ENCODE data around the gene E2F8.

E2F8 gene

DNA sequence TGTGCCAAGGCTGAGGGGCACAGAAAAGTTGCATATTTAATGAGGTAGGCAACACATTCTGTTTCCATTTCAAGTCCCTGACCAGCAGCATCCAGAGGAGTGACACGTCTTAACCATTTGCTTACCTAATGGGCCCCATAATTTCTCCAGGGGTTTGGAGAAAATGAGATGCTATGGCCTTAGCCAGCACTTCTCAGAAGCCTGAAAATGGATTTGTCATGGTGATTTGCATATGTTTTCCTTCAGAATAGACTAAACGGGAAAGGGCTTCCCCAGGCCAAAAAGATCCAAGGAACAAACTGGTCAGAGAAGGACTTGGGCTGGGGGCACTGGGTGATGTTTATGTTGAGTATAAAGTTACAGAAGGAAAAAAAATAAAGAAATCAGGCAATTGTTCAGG, 55.7 kb downstream of the E2F8 start:
- TF ChIP-seq CREB1 (IDR thresholded peaks at IDR 0.05; ENCODE audit: low read depth) (no peak), FOXM1 (IDR thresholded peaks at IDR 0.05; ENCODE audit: borderline replicate concordance, low read depth) (no peak), TEAD4 (IDR thresholded peaks at IDR 0.05) (no peak), EP300 (IDR thresholded peaks at IDR 0.05; ENCODE audit: borderline replicate concordance) (no peak), TCF12 (IDR thresholded peaks at IDR 0.05; ENCODE audit: low read depth) (no peak), NFIC (IDR thresholded peaks at IDR 0.05) (no peak), TAF1 (IDR thresholded peaks at IDR 0.05; ENCODE audit: low read depth) (no peak), RAD21 (IDR thresholded peaks at IDR 0.05; ENCODE audit: low read depth) (no peak), ZBTB7A (IDR thresholded peaks at IDR 0.05; ENCODE audit: low read depth) (no peak), CEBPB (IDR thresholded peaks at IDR 0.05) (no peak), EGR1 (IDR thresholded peaks at IDR 0.05) (no peak)
- TF ChIP-seq, protein P1, sequence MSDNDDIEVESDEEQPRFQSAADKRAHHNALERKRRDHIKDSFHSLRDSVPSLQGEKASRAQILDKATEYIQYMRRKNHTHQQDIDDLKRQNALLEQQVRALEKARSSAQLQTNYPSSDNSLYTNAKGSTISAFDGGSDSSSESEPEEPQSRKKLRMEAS (IDR thresholded peaks at IDR 0.05): no peak
- TF ChIP-seq, protein P2, sequence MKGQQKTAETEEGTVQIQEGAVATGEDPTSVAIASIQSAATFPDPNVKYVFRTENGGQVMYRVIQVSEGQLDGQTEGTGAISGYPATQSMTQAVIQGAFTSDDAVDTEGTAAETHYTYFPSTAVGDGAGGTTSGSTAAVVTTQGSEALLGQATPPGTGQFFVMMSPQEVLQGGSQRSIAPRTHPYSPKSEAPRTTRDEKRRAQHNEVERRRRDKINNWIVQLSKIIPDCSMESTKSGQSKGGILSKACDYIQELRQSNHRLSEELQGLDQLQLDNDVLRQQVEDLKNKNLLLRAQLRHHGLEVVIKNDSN (IDR thresholded peaks at IDR 0.05): no peak

- TF ChIP-seq RAD21 (IDR thresholded peaks at IDR 0.05; ENCODE audit: low read depth): no peak
These were observed 57.1 kb downstream of the E2F8 start for GRCh38 chr11:19183646-19184045.

GRCh38 chr11:19181531-19182261, 59.0 kb downstream of the E2F8 start:
- TF ChIP-seq, protein P3, sequence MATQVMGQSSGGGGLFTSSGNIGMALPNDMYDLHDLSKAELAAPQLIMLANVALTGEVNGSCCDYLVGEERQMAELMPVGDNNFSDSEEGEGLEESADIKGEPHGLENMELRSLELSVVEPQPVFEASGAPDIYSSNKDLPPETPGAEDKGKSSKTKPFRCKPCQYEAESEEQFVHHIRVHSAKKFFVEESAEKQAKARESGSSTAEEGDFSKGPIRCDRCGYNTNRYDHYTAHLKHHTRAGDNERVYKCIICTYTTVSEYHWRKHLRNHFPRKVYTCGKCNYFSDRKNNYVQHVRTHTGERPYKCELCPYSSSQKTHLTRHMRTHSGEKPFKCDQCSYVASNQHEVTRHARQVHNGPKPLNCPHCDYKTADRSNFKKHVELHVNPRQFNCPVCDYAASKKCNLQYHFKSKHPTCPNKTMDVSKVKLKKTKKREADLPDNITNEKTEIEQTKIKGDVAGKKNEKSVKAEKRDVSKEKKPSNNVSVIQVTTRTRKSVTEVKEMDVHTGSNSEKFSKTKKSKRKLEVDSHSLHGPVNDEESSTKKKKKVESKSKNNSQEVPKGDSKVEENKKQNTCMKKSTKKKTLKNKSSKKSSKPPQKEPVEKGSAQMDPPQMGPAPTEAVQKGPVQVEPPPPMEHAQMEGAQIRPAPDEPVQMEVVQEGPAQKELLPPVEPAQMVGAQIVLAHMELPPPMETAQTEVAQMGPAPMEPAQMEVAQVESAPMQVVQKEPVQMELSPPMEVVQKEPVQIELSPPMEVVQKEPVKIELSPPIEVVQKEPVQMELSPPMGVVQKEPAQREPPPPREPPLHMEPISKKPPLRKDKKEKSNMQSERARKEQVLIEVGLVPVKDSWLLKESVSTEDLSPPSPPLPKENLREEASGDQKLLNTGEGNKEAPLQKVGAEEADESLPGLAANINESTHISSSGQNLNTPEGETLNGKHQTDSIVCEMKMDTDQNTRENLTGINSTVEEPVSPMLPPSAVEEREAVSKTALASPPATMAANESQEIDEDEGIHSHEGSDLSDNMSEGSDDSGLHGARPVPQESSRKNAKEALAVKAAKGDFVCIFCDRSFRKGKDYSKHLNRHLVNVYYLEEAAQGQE (IDR thresholded peaks at IDR 0.05; ENCODE audit: low read depth): no peak
- TF ChIP-seq ZBTB7A (IDR thresholded peaks at IDR 0.05; ENCODE audit: low read depth) (no peak), EP300 (IDR thresholded peaks at IDR 0.05; ENCODE audit: borderline replicate concordance) (no peak), NFIC (IDR thresholded peaks at IDR 0.05) (no peak), YY1 (IDR thresholded peaks at IDR 0.05; ENCODE audit: low read depth) (no peak), CEBPB (IDR thresholded peaks at IDR 0.05) (no peak), TCF12 (IDR thresholded peaks at IDR 0.05; ENCODE audit: low read depth) (no peak), FOXM1 (IDR thresholded peaks at IDR 0.05; ENCODE audit: borderline replicate concordance, low read depth) (no peak), TAF1 (IDR thresholded peaks at IDR 0.05; ENCODE audit: low read depth) (no peak), CREB1 (IDR thresholded peaks at IDR 0.05; ENCODE audit: low read depth) (no peak), TEAD4 (IDR thresholded peaks at IDR 0.05) (no peak), RAD21 (IDR thresholded peaks at IDR 0.05; ENCODE audit: low read depth) (no peak), EGR1 (IDR thresholded peaks at IDR 0.05) (no peak)
- TF ChIP-seq, protein P2 (IDR thresholded peaks at IDR 0.05): no peak
- TF ChIP-seq, protein P1 (IDR thresholded peaks at IDR 0.05): no peak

GRCh38 chr11:19176629-19177186, 64.0 kb downstream of the E2F8 start:
- TF ChIP-seq TEAD4 (IDR thresholded peaks at IDR 0.05) (no peak), CREB1 (IDR thresholded peaks at IDR 0.05; ENCODE audit: low read depth) (no peak), RAD21 (IDR thresholded peaks at IDR 0.05; ENCODE audit: low read depth) (no peak), EP300 (IDR thresholded peaks at IDR 0.05; ENCODE audit: borderline replicate concordance) (no peak), CEBPB (IDR thresholded peaks at IDR 0.05) (no peak), TCF12 (IDR thresholded peaks at IDR 0.05; ENCODE audit: low read depth) (no peak), EGR1 (IDR thresholded peaks at IDR 0.05) (no peak), FOXM1 (IDR thresholded peaks at IDR 0.05; ENCODE audit: borderline replicate concordance, low read depth) (no peak), NFIC (IDR thresholded peaks at IDR 0.05) (no peak), TAF1 (IDR thresholded peaks at IDR 0.05; ENCODE audit: low read depth) (no peak), YY1 (IDR thresholded peaks at IDR 0.05; ENCODE audit: low read depth) (no peak), ZBTB7A (IDR thresholded peaks at IDR 0.05; ENCODE audit: low read depth) (no peak)
- TF ChIP-seq, protein P3 (IDR thresholded peaks at IDR 0.05; ENCODE audit: low read depth): no peak
- TF ChIP-seq, protein P2 (IDR thresholded peaks at IDR 0.05): no peak
- TF ChIP-seq, protein P1 (IDR thresholded peaks at IDR 0.05): no peak

Data from Ishikawa (cell line).